ENCODE data around the gene SYTL1.

SYTL1 gene

GRCh38 chr1:27348861-27349783 lies 7.3 kb downstream of the SYTL1 start:
- no peak for DNase-seq

GRCh38 chr1:27349784-27350662 lies 8.2 kb downstream of the SYTL1 start:
- DNase-seq = no peak

- DNase-seq = no peak
Measured at GRCh38 chr1:27350663-27351540, 9.1 kb downstream of the SYTL1 start.

- no peak for DNase-seq
Measured at GRCh38 chr1:27351541-27352107, 9.8 kb downstream of the SYTL1 start.

- no peak for DNase-seq
Measured at GRCh38 chr1:27353166-27353565, 11.3 kb downstream of the SYTL1 start.

GRCh38 chr1:27353629-27354028 lies 11.8 kb downstream of the SYTL1 start:
- no peak for DNase-seq

GRCh38 chr1:27355683-27356082 lies 13.9 kb downstream of the SYTL1 start:
- no peak for DNase-seq

- no peak for DNase-seq
Measured at GRCh38 chr1:27356277-27356618, 14.4 kb downstream of the SYTL1 start.

GRCh38 chr1:27356619-27357280 lies 14.9 kb downstream of the SYTL1 start:
- no peak for DNase-seq

GRCh38 chr1:27357281-27358037 lies 15.6 kb downstream of the SYTL1 start:
- peak; percentile 47 to 59 for DNase-seq

GRCh38 chr1:27358038-27358927 lies 16.5 kb downstream of the SYTL1 start:
- DNase-seq = no peak

- no peak for DNase-seq
Measured at GRCh38 chr1:27358928-27359313, 17.1 kb downstream of the SYTL1 start.

GRCh38 chr1:27359822-27360158 lies 18.0 kb downstream of the SYTL1 start:
- DNase-seq = no peak

- no peak for DNase-seq
Measured at GRCh38 chr1:27360159-27361043, 18.6 kb downstream of the SYTL1 start.

GRCh38 chr1:27361044-27361402 lies 19.2 kb downstream of the SYTL1 start:
- DNase-seq = no peak

GRCh38 chr1:27361553-27361952 lies 19.7 kb downstream of the SYTL1 start:
- no peak for DNase-seq

- DNase-seq = no peak
Measured at GRCh38 chr1:27363766-27364695, 22.2 kb downstream of the SYTL1 start.
